Measurements from ENCODE around the gene OTOS.

Gene OTOS

GRCh38 chr2:240129731-240130392, 10.6 kb downstream of the OTOS start:
- no peak for TF ChIP-seq CTCF (IDR thresholded peaks at IDR 0.05; ENCODE audit: control insufficient read depth, insufficient read depth, low read depth, low read length, missing control alignments)
- DNase-seq (ENCODE audit: low read depth): no peak
- H3K4me3 ChIP-seq (ENCODE audit: control insufficient read depth, low read depth, low read length): no peak overlapping the region

GRCh38 chr2:240129311-240129710, 11.1 kb downstream of the OTOS start:
- DNase-seq (ENCODE audit: low read depth): no peak
- no peak overlapping the region for H3K4me3 ChIP-seq (ENCODE audit: control insufficient read depth, low read depth, low read length)
- TF ChIP-seq CTCF (IDR thresholded peaks at IDR 0.05; ENCODE audit: control insufficient read depth, insufficient read depth, low read depth, low read length, missing control alignments): no peak

- TF ChIP-seq CTCF (IDR thresholded peaks at IDR 0.05; ENCODE audit: control insufficient read depth, insufficient read depth, low read depth, low read length, missing control alignments): no peak
- no peak overlapping the region for H3K4me3 ChIP-seq (ENCODE audit: control insufficient read depth, low read depth, low read length)
- DNase-seq (ENCODE audit: low read depth): no peak
Measured at GRCh38 chr2:240128608-240129145, 11.8 kb downstream of the OTOS start.

- TF ChIP-seq CTCF (IDR thresholded peaks at IDR 0.05; ENCODE audit: control insufficient read depth, insufficient read depth, low read depth, low read length, missing control alignments): no peak
- H3K4me3 ChIP-seq (ENCODE audit: control insufficient read depth, low read depth, low read length): no peak overlapping the region
- DNase-seq (ENCODE audit: low read depth): no peak
Measured at GRCh38 chr2:240127911-240128607, 12.4 kb downstream of the OTOS start.

GRCh38 chr2:240127191-240127750, 13.2 kb downstream of the OTOS start:
- DNase-seq (ENCODE audit: low read depth): no peak
- TF ChIP-seq CTCF (IDR thresholded peaks at IDR 0.05; ENCODE audit: control insufficient read depth, insufficient read depth, low read depth, low read length, missing control alignments): no peak

GRCh38 chr2:240126731-240127130, 13.7 kb downstream of the OTOS start:
- no peak for TF ChIP-seq CTCF (IDR thresholded peaks at IDR 0.05; ENCODE audit: control insufficient read depth, insufficient read depth, low read depth, low read length, missing control alignments)
- no peak overlapping the region for H3K4me3 ChIP-seq (ENCODE audit: control insufficient read depth, low read depth, low read length)
- DNase-seq (ENCODE audit: low read depth): no peak

More at GRCh38 chr2:240127191-240127750, 13.2 kb downstream of the OTOS start:
- no peak overlapping the region for H3K4me3 ChIP-seq (ENCODE audit: control insufficient read depth, low read depth, low read length)

Data from AG09309 (cell line).